Measurements from ENCODE around the gene SPECC1.
"Not testable (repeated sequence)": the region's sequence is repeated elsewhere in the genome, so short reads cannot be mapped to it uniquely, and the experiment has no call there.

The SPECC1 gene

GRCh38 chr17:20313306-20313705, 304.1 kb downstream of the SPECC1 start:
- peak; percentile 53 for DNase-seq (ENCODE audit: low spot score)

GRCh38 chr17:20313891-20314290, 304.7 kb downstream of the SPECC1 start:
- DNase-seq (ENCODE audit: low spot score), result no peak

- no peak for DNase-seq (ENCODE audit: low spot score)
Measured at GRCh38 chr17:20314834-20315233, 305.7 kb downstream of the SPECC1 start.

- no peak for DNase-seq (ENCODE audit: low spot score)
Measured at GRCh38 chr17:20315311-20315710, 306.2 kb downstream of the SPECC1 start.

- DNase-seq (ENCODE audit: low spot score), result no peak
Measured at GRCh38 chr17:20315821-20316220, 306.7 kb downstream of the SPECC1 start.

GRCh38 chr17:20320535-20321229, 311.5 kb downstream of the SPECC1 start:
- DNase-seq (ENCODE audit: low spot score), result peak; percentile 55

GRCh38 chr17:20321357-20321756, 312.2 kb downstream of the SPECC1 start:
- DNase-seq (ENCODE audit: low spot score), result not testable (repeated sequence)

GRCh38 chr17:20327739-20328138, 318.6 kb downstream of the SPECC1 start:
- DNase-seq (ENCODE audit: low spot score), result not testable (repeated sequence)

GRCh38 chr17:20351405-20351804, 342.2 kb downstream of the SPECC1 start:
- not testable (repeated sequence) for DNase-seq (ENCODE audit: low spot score)

GRCh38 chr17:20352567-20352966, 343.4 kb downstream of the SPECC1 start:
- peak; percentile 30 for DNase-seq (ENCODE audit: low spot score)

GRCh38 chr17:20363846-20364245, 354.7 kb downstream of the SPECC1 start:
- not testable (repeated sequence) for DNase-seq (ENCODE audit: low spot score)

Data from pons (tissue), 1 donor.